NAMALWA (cell line): ENCODE results near the gene PFDN1.

Experiments
- DNase-seq: peaks from one replicate; pipeline ENCODE4 v3.0.0-alpha.2; 2015; ENCODE audit warnings: low spot score

Gene PFDN1

DNA sequence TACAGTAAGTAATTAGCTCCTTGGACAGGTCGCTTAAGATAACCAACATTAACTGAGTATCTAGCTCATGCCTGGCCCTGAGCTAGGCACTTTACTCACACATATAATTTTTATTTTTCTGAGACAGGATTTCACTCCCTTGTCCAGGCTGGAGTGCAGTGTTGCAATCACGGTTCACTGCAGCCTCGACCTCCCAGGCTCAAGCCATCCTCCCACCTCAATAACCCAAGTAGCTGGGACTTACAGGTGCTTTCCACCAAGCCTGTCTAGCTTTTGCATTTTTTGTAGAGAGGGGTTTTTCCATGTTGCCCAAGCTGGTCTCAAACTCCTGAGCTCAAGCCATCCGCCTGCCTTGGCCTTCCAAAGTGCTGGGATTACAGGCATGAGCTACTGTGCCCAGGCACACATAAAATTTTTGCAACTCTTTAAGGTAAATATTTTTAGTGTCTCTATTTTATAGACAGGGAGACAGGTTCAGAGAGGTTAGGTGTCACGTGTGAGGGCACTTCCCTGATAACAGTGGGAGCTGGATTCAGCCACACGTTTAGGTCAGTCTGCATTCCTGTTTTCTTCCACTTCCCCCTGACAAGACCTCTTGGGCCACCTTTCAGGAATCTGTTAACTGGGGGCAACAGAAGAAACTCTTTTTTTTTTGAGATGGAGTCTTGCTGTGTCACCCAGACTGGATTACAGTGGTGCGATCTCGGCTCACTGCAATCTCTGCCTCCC lies 25.3 kb upstream of the PFDN1 start:
- no peak for DNase-seq

DNA sequence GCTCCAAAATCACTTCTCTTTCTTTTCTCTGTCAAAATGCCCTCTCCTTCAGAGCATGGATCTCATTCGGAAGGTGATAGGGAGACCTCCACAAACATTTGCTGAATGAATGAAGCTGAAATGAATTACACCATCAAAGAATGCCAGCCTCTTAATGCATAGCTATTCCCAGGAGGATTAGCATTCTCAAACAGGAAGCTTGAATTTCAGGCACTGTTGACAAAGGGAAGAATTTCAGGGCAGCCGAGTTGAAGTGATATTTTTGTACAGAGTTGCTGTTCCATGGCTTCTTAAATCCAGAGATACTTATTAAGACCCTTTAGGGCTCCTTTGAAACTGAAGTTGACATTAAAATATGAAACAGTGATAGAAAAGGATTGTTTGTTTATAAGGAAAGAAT lies 24.7 kb upstream of the PFDN1 start:
- no peak for DNase-seq

DNA sequence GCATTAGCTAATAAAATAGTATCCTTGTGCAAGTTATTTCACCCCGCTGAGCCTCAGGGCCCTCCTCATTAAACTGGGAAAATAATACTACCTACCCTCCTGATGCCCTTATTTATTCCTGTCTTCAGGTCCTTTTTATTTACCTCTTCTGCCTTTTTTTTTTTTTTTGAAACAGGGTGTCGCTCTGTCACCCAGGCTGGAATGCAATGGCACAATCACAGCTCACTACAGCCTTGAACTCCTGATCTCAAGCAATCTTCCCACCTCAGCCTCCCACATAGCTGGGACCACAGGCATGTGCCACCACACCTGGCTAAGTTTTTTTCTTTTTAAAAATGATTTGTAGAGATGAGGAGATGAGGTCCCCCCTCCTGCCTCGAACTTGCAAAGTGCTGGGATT lies 22.6 kb upstream of the PFDN1 start:
- no peak for DNase-seq

DNA sequence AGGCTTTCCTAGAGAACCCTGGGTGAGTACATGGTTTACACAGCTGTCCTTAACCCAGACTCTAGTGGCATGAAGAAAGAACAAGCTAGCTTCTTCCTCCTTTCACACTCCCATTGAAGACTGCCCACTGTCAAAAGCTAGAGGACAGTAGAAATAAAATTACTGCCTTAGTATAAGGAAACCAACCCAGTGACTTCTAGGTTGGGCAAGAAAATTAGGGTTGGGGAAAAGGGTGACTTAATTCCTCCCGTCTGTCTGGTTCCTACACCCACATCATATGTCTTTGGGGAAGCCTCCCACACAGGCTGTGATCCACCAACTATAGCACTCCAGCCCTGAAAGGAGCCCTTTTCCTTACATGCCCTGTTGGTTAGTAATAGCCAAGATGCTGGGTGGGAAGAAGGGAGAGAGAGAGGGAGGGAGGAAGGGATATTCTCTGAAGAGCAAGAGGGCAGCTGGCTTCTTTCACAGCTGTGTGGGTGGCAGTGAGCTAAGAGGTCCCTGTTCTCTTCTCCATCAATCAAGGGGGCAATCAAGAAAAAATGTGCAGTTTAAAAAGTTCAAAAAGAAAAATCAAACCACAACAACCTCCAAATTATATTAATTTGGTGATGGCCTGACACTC lies 21.8 kb upstream of the PFDN1 start:
- no peak for DNase-seq

DNA sequence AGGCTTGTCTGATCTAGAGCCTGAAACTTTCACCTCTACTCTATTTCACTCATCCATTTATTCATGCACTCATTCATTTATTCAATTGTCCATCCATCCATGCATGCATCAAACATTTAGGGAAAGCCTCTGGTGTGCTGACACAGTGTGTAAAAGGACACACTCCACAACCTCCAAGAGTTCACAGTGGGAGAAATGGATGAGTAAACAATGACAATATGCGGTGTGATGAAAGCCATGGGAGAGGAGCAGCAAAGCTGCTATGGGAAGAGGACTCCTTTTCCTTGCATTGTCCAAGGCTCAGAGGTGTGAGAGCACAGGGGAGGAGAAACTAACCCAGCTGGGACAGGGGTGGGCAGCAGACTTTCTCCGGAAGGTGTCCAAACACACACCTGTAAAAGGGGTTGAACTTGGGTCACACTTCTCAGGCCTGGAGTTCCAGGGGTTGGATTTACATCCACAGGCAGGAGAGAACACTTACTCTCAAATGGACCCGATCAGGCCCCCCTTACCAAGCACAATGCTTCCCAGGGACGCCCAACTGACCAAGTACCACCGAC lies 21.2 kb upstream of the PFDN1 start:
- no peak for DNase-seq

DNA sequence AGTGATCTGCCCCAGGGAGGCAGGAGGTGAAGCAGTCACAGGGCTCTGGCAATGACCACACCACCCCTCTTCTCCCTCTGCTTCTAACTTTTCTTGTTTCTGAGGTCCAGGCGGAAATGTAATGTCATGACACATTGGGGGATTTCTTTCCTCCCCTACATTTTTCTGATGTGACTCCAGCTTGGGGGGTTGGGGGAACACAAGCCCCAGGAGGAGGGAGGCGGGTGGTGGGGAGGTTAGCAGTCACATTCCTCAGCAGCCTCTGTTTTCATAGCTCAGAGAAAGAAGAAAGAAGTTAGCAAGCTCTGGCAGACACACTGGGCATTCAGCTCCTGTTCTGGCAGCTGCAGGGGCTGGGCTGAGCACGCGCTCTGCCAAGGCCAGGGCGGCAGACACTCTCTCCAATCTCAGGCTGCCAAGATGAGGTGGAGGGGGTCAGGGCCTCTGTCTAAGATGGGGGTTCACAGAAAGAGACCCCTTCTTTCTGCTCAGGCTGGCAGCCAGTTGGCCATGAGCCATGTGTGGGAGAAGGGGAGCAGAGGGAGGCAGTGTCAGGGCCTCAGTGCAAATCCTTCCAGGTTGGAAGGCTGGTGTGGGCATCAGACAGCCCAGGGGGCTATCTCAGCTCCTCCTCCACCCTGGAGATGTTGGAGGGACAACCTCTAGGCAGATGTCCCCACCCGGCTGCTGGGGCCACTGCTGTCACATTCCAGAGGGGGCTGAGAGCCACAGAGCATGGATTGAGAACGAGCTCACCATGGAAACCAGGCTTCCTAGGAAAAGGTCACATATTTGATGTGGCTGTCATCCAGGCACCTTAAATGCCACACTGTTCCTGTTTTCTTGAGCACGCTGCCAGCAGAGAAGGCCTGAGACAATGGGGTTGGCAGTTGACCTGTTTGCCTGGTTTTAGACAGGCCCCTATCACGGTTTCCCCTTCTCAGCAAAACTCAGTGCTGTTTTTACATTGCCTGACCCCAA lies 20.1 kb upstream of the PFDN1 start:
- DNase-seq, result no peak

DNA sequence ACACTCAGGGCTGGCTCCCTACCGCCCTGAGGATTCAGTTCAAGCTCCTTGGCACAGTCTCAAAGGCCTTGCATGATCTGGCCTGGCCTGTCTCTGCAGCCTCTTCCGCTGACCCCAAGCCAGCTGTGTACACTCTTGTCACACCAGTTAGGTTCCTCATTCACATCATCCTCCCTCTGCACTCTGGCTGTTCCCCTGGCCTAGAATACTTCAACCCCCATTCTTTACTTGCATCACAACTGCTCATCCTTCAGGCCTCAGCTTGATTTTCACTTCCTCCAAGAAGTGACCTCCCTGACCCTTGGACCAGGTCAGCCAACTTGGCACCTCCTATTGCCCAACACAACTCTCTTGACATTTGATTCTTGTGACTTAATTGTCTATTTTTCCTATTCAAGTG lies 18.9 kb upstream of the PFDN1 start:
- DNase-seq, result no peak

DNA sequence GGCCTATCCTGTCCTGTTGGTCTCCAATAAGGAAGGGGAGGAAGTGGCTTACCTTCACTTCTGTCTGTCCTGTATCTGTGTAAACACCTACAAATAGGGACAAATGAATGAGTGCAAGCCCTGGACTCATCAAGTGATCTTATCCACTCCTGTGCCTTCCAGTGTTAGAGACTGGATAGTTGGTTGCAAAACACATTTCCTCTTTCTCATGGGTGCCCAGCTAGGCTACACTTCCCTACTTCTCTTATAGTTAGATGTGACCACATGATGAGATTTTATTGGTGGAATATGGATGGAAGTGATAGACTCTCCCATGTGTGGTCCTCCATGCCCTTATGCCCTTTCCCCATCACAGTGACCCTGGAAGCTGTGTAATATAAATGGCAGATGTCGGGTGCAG lies 16.9 kb upstream of the PFDN1 start:
- DNase-seq, result no peak

DNA sequence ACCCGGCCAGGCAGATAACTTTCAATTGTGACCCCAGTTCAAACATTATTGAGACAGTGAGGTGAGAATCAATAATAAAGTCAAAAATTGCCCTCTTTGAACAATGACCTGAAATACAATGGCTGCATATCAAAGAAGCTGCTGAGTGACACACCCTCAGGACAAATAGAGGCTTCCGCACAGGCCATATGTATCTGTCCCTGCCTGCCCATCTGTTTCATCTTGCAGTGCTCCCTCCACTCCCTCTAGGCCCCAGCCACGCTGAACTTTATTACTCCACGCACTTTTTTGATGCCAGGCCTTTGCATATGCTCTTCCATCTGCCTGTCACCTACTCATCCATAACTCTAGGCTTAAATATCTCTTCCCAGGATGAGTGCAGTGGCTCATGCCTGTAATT lies 15.9 kb upstream of the PFDN1 start:
- DNase-seq, result no peak

DNA sequence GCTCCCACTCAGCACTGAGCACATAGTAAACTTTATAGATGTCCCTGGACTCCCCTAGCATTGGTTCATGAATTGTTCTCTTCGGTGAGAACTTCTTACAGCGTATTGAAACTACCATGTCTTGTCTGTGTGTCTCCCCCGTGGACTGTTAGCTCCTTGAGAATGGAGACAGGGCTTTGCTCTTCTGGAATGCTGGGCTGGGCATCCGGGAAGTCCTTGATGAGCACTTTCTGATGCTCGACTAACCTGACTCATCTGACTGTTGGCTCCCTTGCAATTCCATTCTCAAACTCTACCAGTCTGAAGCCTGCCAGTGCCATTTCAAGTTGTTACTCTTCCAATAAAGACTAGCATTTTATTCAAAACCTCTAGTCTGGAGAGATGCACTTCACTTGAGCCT lies 15.0 kb upstream of the PFDN1 start:
- no peak for DNase-seq

DNA sequence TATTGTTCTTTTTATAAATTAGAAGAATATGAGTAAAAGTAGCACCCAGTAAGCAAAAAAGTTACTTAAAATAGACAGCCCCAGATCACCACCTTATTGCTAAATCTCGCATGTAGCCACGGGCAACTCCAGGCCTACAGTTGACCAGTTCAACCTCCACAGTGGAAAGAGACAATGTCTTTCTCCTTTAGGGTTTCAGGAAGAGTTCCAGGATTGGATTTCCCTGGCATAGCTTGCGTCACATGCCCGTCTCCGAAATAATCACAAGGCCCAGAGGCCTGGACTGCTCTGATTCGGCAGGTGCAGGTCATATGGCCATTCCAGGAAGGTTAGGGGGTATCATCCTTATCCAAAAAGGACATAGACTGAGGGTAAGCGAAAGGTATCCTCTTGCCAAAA lies 9.9 kb upstream of the PFDN1 start:
- DNase-seq, result no peak

DNA sequence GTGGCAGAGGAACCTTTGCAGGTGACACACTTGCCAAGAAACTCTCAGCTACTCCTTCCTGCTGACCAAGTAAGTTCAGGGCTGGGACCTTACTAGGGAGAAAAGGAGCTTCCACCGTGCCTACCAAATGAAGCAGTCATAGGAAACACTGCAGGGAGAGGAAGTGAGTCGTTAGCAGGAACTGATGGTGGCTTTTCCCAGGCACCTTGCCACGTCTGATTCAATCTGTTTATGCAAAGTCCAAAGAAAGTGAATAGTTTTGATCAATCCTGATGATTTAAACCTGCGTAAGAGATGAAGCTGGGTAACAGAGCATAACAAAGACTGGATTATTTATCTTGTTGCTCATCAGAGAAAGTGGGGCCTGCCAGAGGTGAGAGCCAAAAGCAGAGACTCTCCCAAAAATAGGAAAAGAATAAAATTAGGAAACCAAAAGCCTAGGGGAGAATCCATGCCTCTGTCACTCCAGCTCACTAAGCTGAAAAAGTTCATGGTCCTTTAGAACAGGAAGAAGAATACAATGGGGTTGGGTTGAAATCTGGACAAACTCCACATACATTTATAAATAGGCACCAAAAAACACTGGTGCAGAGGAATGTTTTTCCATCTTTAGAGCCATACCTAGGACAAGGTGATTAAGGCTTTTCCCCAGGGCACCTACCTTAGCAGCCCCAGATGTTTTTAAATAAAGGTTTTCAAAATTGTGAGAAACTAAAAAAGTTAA lies 9.3 kb upstream of the PFDN1 start:
- DNase-seq, result no peak

DNA sequence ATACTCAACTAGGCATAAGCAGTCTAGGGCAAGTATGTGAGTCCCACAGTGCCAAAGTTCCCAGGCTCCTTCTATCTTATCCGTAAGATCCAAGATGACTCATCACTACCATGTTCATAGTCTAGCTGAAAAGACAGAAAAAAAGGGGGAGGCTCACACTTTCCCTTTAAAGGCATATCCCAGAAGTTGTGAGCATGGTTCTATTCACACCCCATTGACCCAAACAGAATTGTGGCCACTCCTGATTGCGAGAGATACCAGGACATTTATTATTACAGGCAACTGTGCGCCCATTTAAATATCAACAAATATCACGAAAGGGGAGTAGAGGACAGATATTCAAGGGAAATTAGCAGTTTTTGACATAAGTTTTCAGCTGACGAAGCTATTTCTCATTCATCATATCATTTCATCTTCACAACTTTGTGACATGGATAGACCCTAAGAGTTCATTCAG lies 8.1 kb upstream of the PFDN1 start:
- no peak for DNase-seq

DNA sequence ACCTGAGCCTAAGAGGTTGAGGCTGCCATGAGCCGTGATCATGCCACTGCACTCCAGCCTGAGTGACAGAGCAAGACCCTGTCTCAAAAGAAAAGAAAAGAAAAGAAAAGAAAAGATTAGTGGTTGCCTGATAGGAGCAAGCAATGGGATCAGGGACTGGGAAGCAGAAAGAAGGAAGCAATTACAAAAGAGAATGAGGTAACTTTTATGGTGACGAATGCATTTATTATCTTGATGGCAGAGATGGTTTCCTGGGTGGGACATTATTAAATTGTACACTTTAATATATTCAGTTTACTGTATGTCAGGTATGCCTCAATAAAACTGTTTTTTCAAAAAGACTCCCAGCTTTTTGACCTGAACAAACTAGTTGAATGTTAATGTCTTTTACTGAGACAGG lies 7.5 kb upstream of the PFDN1 start:
- no peak for DNase-seq

DNA sequence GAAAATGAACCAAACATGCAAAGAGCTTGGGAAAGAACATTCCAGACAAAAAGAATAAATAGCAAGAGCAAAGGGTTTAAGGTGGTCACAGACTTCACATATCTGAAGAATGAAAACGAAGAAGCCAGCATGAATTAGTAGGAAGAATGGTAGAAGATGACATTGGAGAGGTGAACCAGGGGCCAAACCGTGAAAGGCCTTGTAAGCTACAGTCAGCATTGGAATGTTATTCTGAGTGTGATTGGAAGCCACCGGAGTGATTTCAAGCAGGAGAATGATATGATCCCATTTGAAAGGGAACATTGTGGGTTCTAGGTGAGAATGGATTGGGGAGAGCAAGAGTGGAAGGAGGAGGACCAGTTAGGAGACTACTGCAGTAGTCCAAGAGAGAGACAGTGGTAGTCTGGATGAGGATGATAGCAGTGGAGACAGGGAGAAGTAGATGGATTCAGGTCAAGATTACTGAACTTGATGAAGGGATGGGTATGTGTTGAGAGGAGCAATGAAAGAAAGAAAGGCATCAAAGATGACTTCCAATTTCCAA lies 6.9 kb upstream of the PFDN1 start:
- no peak for DNase-seq

DNA sequence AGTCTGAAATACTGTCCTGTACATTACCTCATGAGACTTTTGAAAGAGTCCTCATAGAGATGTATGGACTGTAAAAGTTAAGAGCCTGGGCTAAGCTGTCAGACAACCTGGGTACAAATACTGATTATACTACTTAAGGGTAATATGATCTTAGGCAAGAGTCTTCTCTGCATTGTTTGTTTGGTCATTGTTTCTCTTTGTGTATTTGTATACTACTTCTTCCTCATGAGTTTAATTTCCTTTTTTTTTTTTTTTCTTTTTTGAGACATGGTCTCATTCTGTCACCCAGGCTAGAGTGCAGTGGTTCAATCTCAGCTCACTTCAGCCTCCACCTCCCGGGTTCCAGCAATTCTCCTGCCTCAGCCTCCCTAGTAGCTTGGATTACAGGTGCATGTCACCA lies 2.6 kb upstream of the PFDN1 start:
- no peak for DNase-seq

DNA sequence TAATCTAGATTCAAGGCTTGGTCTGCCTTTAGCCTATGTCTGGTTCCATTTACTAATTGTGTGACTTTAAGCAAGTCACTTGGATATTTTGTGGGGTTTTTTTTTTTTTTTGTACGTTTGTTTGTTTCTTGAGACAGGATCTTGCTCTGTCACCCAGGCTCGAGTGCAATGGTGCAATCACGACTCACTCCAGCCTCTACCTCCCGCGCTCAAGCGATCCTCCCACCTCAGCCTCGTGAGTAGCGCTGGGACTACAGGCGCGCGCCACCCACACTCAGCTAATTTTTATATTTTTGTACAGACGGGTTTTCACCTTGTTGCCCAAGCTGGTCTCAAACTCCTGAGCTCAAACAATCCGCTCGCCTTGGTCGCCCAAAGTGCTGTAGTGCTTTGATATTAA lies 1.1 kb upstream of the PFDN1 start:
- DNase-seq, result no peak

DNA sequence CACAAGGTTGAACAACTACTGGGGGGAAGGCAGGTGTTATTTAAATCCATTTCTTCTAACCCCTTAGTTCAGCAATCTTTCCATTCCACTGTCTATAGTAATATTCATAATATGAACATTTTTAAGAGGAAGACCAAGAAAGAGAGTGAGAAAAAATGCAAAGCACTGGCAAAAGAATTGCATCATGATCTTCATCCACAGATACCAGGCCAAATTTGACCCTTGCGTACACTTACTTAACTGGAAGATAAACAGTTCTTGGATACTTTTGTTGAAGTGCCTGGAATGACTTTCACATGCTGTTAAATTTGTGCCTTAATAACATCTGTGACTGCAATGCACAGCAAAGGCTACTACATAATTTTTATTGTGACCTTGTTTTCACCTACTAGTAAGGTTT lies 1.8 kb downstream of the PFDN1 start:
- no peak for DNase-seq

DNA sequence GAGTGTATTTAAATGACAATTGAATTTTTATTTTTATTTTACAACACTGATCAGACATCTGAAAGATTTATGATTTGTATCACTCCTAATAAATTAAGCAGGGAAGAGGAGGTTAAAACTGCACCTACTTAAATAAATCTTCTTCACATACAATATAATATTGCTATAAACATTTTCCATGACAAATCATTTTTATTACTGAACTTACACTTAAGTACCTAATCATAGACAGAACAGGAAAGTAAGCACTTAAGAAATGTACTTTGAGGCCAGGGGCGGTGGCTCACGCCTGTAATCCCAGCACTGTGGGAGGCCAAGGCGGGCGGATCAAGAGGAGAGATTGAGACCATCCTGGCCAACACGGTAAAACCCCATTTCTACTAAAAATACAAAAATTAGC lies 3.8 kb downstream of the PFDN1 start:
- DNase-seq, result no peak

DNA sequence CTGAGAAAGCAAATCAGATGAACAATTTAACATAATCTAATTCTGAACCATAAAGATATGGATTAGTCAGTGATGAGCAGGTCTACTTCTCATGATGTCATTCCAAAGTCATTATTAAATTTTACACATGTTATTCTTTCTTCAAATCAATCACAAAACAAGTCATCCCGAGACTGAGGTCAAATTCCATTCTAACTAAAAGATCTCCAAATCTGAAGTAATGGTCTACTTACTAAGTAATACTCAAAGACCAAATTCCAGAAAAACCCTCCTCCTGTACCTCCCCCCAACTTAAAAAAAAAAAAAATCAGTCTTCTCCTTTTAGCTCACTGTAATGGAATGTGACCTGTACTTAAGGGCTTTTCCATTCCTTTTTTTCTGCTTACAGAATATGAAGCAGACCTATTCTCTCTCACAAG lies 4.7 kb downstream of the PFDN1 start:
- no peak for DNase-seq

DNA sequence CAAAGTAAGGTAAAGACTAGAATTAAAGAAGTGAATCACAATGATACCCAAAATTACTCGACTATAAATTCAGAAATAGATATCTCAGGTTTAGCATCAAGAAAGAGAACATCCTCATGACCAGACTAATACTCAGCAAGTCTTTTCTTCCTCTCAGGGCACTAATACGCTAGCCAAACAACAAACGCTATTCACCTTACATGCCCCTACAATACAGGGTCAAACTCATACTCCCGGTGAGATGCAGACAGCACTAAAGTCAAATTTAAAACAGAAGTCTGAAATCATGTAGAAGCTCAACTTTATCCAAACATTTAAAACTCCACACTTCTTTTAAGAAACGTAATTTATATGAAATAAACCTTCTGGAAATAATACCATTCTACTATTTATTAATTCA lies 5.6 kb downstream of the PFDN1 start:
- DNase-seq, result no peak

DNA sequence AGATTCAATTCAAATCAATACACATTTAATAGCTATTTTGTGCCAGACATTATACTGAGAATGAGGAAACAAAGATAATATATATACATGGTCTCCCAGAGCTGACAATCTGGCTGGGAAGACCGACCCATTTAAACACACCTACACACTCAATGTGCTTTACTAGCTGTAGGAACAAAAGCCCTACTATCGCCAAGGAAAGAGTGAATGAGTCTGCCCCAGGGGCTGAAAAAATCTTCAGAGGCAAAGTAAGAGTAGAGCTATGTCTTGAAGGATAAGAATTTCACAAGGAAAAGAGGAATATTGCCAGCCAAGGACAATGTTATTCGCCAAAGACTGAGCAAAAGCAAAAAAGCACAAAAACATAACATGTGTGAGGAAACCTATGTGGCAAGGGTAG lies 6.6 kb downstream of the PFDN1 start:
- no peak for DNase-seq
